IMR-90 (cell line): Measurements from ENCODE around the gene BNIP5. TPM values are rescaled to one million over a fixed set of nuclear protein-coding genes. Genes with fewer than 3 reads are reported as not detected.
A peak's percentile ranks its signal among the peaks of the same experiment; 100 is the strongest.

ENCODE experiments used
- ATAC-seq: fragments of 200-7000 bp; cut with Tn5 transposase; 2 replicates; pipeline ENCODE4 v1.9.1; 2020; ENCODE audit warnings: low read depth, mild to moderate bottlenecking, moderate library complexity
- BruUV-seq: library from RNA; stranded (reverse); fragments of 400-500 nt; replicated peaks from 2 replicates; lab custom pipeline; 2021; lab: Mats Ljungman, UMichigan
- CTCF ChIA-PET: fragments of 300-600 bp; formaldehyde crosslinking; extraction: SDS; loops from one replicate; lab custom pipeline; 2021; ENCODE audit warnings: antibody characterized with exemption; lab: Yijun Ruan, JAX
- POLR2A ChIA-PET: fragments of 300-600 bp; sonication (Branson Sonifier 250); formaldehyde crosslinking; loops from one replicate; lab custom pipeline; 2022; ENCODE audit warnings: antibody characterized with exemption; ENCODE audit not compliant: unreplicated experiment; lab: Charles Lee
- DNase-seq: peaks from one replicate; pipeline ENCODE4 v3.0.0; 2013
- H2AFZ ChIP-seq: replicated peaks from 2 replicates; pipeline ENCODE3; 2013; ENCODE audit warnings: low read length, mild to moderate bottlenecking; ENCODE audit not compliant: poor library complexity
- H2AK5ac ChIP-seq: 2 replicates; pipeline ENCODE4 v1.6.1; 2013; ENCODE audit warnings: low read depth, low read length, inconsistent platforms
- H2AK9ac ChIP-seq: replicated peaks from 2 replicates; pipeline ENCODE3; 2013; ENCODE audit warnings: mild to moderate bottlenecking, low read depth, low read length, moderate library complexity; ENCODE audit not compliant: poor library complexity
- H2BK120ac ChIP-seq: 2 replicates; pipeline ENCODE4 v1.6.1; 2013; ENCODE audit warnings: low read depth, low read length, inconsistent platforms
- H2BK15ac ChIP-seq: 3 replicates; pipeline ENCODE4 v1.6.1; 2013; ENCODE audit warnings: low read depth, low read length, inconsistent platforms
- H2BK20ac ChIP-seq: 2 replicates; pipeline ENCODE4 v1.6.1; 2013; ENCODE audit warnings: low read depth, mild to moderate bottlenecking, inconsistent platforms, low read length, moderate library complexity
- H2BK5ac ChIP-seq: 2 replicates; pipeline ENCODE4 v1.6.1; 2013; ENCODE audit warnings: mild to moderate bottlenecking, low read depth, low read length, inconsistent platforms; ENCODE audit not compliant: poor library complexity, severe bottlenecking
- H3K14ac ChIP-seq: replicated peaks from 2 replicates; pipeline ENCODE4 v1.6.1; 2013; ENCODE audit warnings: low read depth, low read length, inconsistent platforms
- H3K18ac ChIP-seq: 2 replicates; pipeline ENCODE4 v1.6.1; 2013; ENCODE audit warnings: low read depth, low read length, control low read depth
- H3K23ac ChIP-seq: 2 replicates; pipeline ENCODE4 v1.6.1; 2013; ENCODE audit warnings: low read depth, low read length, inconsistent platforms
- H3K27ac ChIP-seq: 2 replicates; pipeline ENCODE4 v1.5.1; 2013; ENCODE audit warnings: mild to moderate bottlenecking, control low read depth, low read length; ENCODE audit not compliant: insufficient read depth
- H3K27me3 ChIP-seq: 2 replicates; pipeline ENCODE4 v1.6.1; 2013; ENCODE audit warnings: low read length; ENCODE audit not compliant: control insufficient read depth, insufficient read depth
- H3K36me3 ChIP-seq: 2 replicates; pipeline ENCODE4 v1.6.1; 2013; ENCODE audit warnings: low read length, mixed read lengths; ENCODE audit not compliant: control insufficient read depth, insufficient read depth
- H3K4ac ChIP-seq: 2 replicates; pipeline ENCODE4 v1.6.1; 2013; ENCODE audit warnings: low read depth, low read length, inconsistent platforms
- H3K4me1 ChIP-seq: 2 replicates; pipeline ENCODE4 v1.6.1; 2013; ENCODE audit warnings: low read length, mixed read lengths; ENCODE audit not compliant: control insufficient read depth, insufficient read depth
- H3K4me2 ChIP-seq: 2 replicates; pipeline ENCODE4 v1.6.1; 2013; ENCODE audit warnings: low read depth, mild to moderate bottlenecking, control low read depth, low read length, moderate library complexity
- H3K4me3 ChIP-seq: 2 replicates; pipeline ENCODE4 v1.5.1; 2013; ENCODE audit warnings: low read depth, mild to moderate bottlenecking, control low read depth, low read length, moderate library complexity; ENCODE audit not compliant: insufficient read depth
- H3K56ac ChIP-seq: 2 replicates; pipeline ENCODE4 v1.6.1; 2013; ENCODE audit warnings: low read length, inconsistent platforms; ENCODE audit not compliant: insufficient read depth; ENCODE audit errors: extremely low read depth
- H3K79me1 ChIP-seq, 2 experiments: 2 replicates each; pipeline ENCODE4 v1.6.1; 2013; ENCODE audit warnings: low read length in 2 of 2, inconsistent platforms in 1 of 2, low read depth in 1 of 2
- H3K9ac ChIP-seq: 2 replicates; pipeline ENCODE4 v1.6.1; 2013; ENCODE audit warnings: low read depth, low read length, control low read depth
- H3K9me1 ChIP-seq: 2 replicates; pipeline ENCODE4 v1.6.1; 2013; ENCODE audit warnings: low read length, inconsistent platforms; ENCODE audit not compliant: insufficient read depth
- H3K9me3 ChIP-seq: 2 replicates; pipeline ENCODE4 v1.6.1; 2013; ENCODE audit warnings: low read length; ENCODE audit not compliant: control insufficient read depth, insufficient read depth
- H4K20me1 ChIP-seq: 2 replicates; pipeline ENCODE4 v1.6.1; 2013; ENCODE audit warnings: low read length, inconsistent platforms; ENCODE audit not compliant: insufficient read depth
- H4K5ac ChIP-seq: 2 replicates; pipeline ENCODE4 v1.6.1; 2013; ENCODE audit warnings: mild to moderate bottlenecking, low read depth, low read length, control low read depth
- H4K8ac ChIP-seq, 2 experiments: 2 replicates each; pipeline ENCODE4 v1.6.1; 2013; ENCODE audit warnings: low read depth in 2 of 2, low read length in 2 of 2, control low read depth in 1 of 2, inconsistent platforms in 1 of 2
- H4K91ac ChIP-seq: 2 replicates; pipeline ENCODE4 v1.6.1; 2013; ENCODE audit warnings: low read depth, low read length, inconsistent platforms; ENCODE audit not compliant: insufficient read depth
- MAFK ChIP-seq: IDR thresholded peaks from 2 replicates; pipeline ENCODE4 v1.6.1; 2012; ENCODE audit warnings: low read depth, low read length, improper control_type of control experiment
- RFX5 ChIP-seq: IDR thresholded peaks from 2 replicates; pipeline ENCODE4 v1.8.0; 2012; ENCODE audit warnings: low read depth, mild to moderate bottlenecking, low read length, moderate library complexity
- WGBS, 2 experiments: methylation state at CpG; one replicate each; pipeline versions ENCODE4 v1.1.5 to v1.1.7; 2013; ENCODE audit warnings: missing lambda C conversion rate in 2 of 2; ENCODE audit not compliant: insufficient read length in 1 of 2; ENCODE audit errors: extremely low coverage in 2 of 2; 5-methylcytosine and 5-hydroxymethylcytosine counted together
- dilution Hi-C: fragments of 300-500 bp; cut with HindIII; formaldehyde crosslinking; loops from one replicate; pipeline ENCODE4 v1.14.3; 2018; ENCODE audit warnings: low sequenced_read_pairs; ENCODE audit not compliant: unreplicated experiment
- in situ Hi-C: fragments of 300-500 bp; cut with MboI; formaldehyde crosslinking; loops from 3 replicates; pipeline ENCODE4 v1.14.3; 2019; ENCODE audit warnings: low sequenced_read_pairs, inconsistent platforms, mixed read lengths
- intact Hi-C: fragments of 100-400 bp; cut with micrococcal nuclease; formaldehyde crosslinking; loops from 2 replicates; pipeline ENCODE4 v1.10.0; 2022
- polyA plus RNA-seq, 3 experiments: library from polyadenylated mRNA; depleted of rRNA; stranded (reverse); fragments of >200 nt; gene quantifications; 2 replicates each; pipeline ENCODE4 v1.2.3, GENCODE V29; 2012; ENCODE audit warnings: low replicate concordance in 1 of 3
- total RNA-seq: library from RNA; depleted of rRNA; stranded (reverse); fragments of >200 nt; gene quantifications from 2 replicates; pipeline ENCODE4 v1.2.3, GENCODE V29; 2012

BNIP5 gene
- total and polyA plus RNA-seq, 2 of the 4 experiments (the other 2 are of a cell fraction) = not detected

DNA sequence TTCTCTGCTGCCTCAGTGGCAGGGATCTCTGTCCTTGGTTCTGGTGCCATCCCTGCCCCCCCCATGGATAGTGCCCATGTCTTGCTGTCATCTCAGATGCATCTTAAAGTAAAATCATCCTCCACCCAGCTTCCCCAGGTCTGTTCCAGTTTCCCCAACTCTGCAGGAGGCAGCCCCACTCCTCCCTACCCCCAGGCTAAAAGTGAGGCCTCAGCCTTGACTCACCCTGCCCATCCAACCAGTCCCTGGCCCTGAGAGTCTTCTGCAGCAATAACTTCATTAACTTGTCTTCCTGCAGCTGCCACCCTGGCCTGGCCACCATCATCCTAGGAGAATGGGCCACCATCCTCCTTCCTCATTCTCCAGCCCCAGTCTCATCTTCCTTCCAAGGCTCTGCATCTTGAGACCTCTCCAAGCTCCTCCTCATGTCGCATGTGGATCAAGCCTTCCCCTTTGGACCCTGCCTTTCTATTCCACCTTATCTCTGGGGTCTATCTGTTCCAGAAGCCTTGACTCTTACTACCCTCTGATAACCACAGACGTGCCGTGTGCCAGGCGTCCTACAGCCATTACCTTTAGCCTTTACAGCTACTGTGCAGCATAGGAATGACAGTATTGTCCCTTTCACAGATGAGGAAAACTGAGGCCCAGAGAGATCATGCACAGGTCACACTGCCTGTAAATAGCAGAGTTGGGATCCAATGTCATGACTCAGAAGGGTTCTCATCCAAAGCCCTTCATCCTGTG, 68.8 kb downstream of the BNIP5 start:
- Histone ChIP-seq H3K4me2 (no peak overlapping the region), H3K79me1 (no peaks in the 10 kb centered on the region), H3K36me3 (no peaks in the 10 kb centered on the region), H2BK15ac (no peak overlapping the region), H4K20me1 (no peaks in the 10 kb centered on the region), H3K27me3 (peaks cover 49% of the 10 kb centered on the region), H4K91ac (no peak overlapping the region), H3K56ac (no peak overlapping the region), H3K23ac (no peak overlapping the region), H2BK5ac (no peak overlapping the region), H3K4ac (no peak overlapping the region), H3K4me3 (no peak overlapping the region), H3K14ac (no peak overlapping the region), H3K27ac (no peak overlapping the region), H2BK20ac (no peak overlapping the region), H3K9ac (no peak overlapping the region), H2AK9ac (no peak overlapping the region), H3K4me1 (no peaks in the 10 kb centered on the region), H2AK5ac (no peak overlapping the region), H4K8ac (no peak overlapping the region), H2BK120ac (no peak overlapping the region), H3K9me3 (peaks cover 12% of the 10 kb centered on the region), H3K18ac (no peak overlapping the region), H3K9me1 (no peaks in the 10 kb centered on the region; the same call in 1 of the 2 replicates), H4K5ac (no peak overlapping the region), H2AFZ (peak overlapping the region; percentile 61)
- WGBS, 2 experiments = 81% methylated on average over 4 of the region's 4 CpGs; no CpG with 5 or more reads in 1 of the 2 experiments
- DNase-seq (no peak), ATAC-seq (no peak)
- CTCF ChIA-PET = no interaction called here
- TF ChIP-seq MAFK = no peak
- TF ChIP-seq RFX5 = no peak
- BruUV-seq = no TSS peak
- dilution Hi-C loops (no loop called here), intact Hi-C loops (no loop called here), in situ Hi-C loops (no loop called here)
- POLR2A ChIA-PET = no interaction called here
